Prostate gland (tissue), 2 donors: ENCODE data around the gene FGB.

Experiments
- POLR2A ChIP-seq: fragments of 450-650 bp; IDR thresholded peaks from one replicate; pipeline ENCODE4 v1.6.1; 2016; ENCODE audit warnings: antibody characterized with exemption, mild to moderate bottlenecking
- POLR2AphosphoS5 ChIP-seq: sonication (generic); formaldehyde crosslinking; IDR thresholded peaks from one replicate; pipeline ENCODE4 v1.6.1; 2017; ENCODE audit warnings: antibody characterized with exemption
- TF ChIP-seq, protein P1 (sequence below), 4 experiments: fragments of 200-600 bp in 2 of 4; fragments of 450-650 bp in 2 of 4; sonication (generic) in 2 of 4; IDR thresholded peaks; 1 replicate in 3 of 4; 2 replicates in 1 of 4; pipeline ENCODE4 v1.5.1; 2016 to 2019; ENCODE audit warnings: antibody characterized with exemption in 4 of 4, mild to moderate bottlenecking in 2 of 4, moderate library complexity in 2 of 4

DNA sequence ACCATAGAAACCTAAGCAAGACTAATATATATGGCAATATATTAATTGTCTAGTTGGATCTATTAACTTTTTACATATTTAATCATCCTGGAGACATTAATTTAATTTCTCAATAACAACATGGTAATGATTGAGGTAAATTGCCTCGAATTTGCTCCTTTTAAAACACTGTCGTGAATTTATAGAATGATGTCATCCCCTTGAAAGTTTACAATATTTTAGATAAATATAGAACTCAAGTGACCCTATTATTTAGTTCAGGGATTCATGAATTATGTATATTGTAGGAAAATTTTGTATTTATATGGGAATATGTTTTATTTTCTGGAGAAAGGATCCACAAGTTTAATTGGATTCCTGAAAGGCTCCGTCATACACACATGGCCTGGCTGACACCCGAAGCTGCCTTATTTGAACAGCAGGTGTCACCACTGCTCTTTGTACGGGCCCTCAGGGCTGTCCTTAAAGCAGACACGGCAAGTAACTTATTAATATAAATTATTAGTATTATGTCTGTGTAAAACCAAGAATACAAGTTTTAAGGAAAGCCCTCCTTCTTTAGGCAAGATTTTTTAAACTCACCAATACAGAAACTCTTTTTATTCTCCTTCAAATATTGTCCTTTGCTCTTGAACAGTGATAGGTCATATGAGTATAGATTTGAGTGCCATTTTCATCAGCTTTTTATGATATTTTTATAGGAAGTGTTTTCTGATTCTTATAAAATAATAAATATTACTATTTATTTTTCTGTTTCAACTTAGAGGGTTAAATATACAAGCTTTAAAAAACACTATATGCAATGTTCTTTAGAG is 10.7 kb upstream of the FGB start:
- TF ChIP-seq POLR2A: no peak
- TF ChIP-seq, protein P1, sequence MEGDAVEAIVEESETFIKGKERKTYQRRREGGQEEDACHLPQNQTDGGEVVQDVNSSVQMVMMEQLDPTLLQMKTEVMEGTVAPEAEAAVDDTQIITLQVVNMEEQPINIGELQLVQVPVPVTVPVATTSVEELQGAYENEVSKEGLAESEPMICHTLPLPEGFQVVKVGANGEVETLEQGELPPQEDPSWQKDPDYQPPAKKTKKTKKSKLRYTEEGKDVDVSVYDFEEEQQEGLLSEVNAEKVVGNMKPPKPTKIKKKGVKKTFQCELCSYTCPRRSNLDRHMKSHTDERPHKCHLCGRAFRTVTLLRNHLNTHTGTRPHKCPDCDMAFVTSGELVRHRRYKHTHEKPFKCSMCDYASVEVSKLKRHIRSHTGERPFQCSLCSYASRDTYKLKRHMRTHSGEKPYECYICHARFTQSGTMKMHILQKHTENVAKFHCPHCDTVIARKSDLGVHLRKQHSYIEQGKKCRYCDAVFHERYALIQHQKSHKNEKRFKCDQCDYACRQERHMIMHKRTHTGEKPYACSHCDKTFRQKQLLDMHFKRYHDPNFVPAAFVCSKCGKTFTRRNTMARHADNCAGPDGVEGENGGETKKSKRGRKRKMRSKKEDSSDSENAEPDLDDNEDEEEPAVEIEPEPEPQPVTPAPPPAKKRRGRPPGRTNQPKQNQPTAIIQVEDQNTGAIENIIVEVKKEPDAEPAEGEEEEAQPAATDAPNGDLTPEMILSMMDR (IDR thresholded peaks at IDR 0.05): peak; percentile 39 to 75 (median 64)
- TF ChIP-seq POLR2AphosphoS5: peak; percentile 38
